Keratinocyte (primary cell): ENCODE results near the gene QSOX1. TPM values are rescaled to one million over a fixed set of nuclear protein-coding genes. Genes with fewer than 3 reads are reported as not detected.

Source experiments
- DNase-seq: peaks from one replicate; pipeline ENCODE4 v3.0.0-alpha.2; 2011; ENCODE audit warnings: low read depth, missing footprints, low spot score
- FAIRE-seq: peaks from 2 replicates; lab custom pipeline; 2011; peaks lifted over from hg19 to GRCh38; lab: Jason Lieb, UNC
- H2AFZ ChIP-seq: 2 replicates; pipeline ENCODE4 v1.6.0; 2012; ENCODE audit warnings: low read length, control low read depth, inconsistent platforms; ENCODE audit not compliant: control insufficient read depth
- H3K27ac ChIP-seq: 2 replicates; pipeline ENCODE4 v1.5.1; 2011; ENCODE audit warnings: low read length; ENCODE audit not compliant: control insufficient read depth, insufficient read depth
- H3K27me3 ChIP-seq: 3 replicates; pipeline ENCODE4 v1.6.0; 2011; ENCODE audit warnings: low read length; ENCODE audit not compliant: control insufficient read depth, insufficient read depth; ENCODE audit errors: extremely low read depth
- H3K36me3 ChIP-seq, 2 experiments: 2 replicates in 1 of 2; 3 replicates in 1 of 2; pipeline ENCODE4 v1.5.1; 2011; ENCODE audit warnings: low read length in 2 of 2, mild to moderate bottlenecking in 1 of 2; ENCODE audit not compliant: control insufficient read depth in 2 of 2, insufficient read depth in 2 of 2; ENCODE audit errors: extremely low read depth in 1 of 2
- H3K4me1 ChIP-seq: 3 replicates; pipeline ENCODE4 v1.5.1; 2011; ENCODE audit warnings: low read length; ENCODE audit not compliant: control insufficient read depth, insufficient read depth; ENCODE audit errors: extremely low read depth
- H3K4me2 ChIP-seq: 3 replicates; pipeline ENCODE4 v1.6.0; 2011; ENCODE audit warnings: low read depth, low read length; ENCODE audit not compliant: control insufficient read depth, insufficient read depth; ENCODE audit errors: extremely low read depth
- H3K4me3 ChIP-seq, 3 experiments: fragments of 200-600 bp in 1 of 3; sonication (generic) in 1 of 3; 2 replicates in 2 of 3; 3 replicates in 1 of 3; pipeline ENCODE4 v1.5.1; 2011 to 2016; ENCODE audit warnings: low read length in 3 of 3, mild to moderate bottlenecking in 3 of 3, control low read depth in 2 of 3, inconsistent platforms in 1 of 3, low read depth in 1 of 3, mixed read lengths in 1 of 3, mixed run types in 1 of 3, moderate library complexity in 1 of 3; ENCODE audit not compliant: control insufficient read depth in 2 of 3, insufficient read depth in 2 of 3; ENCODE audit errors: extremely low read depth in 1 of 3
- H3K79me2 ChIP-seq: 2 replicates; pipeline ENCODE4 v1.6.0; 2012; ENCODE audit warnings: low read length; ENCODE audit not compliant: control insufficient read depth, insufficient read depth
- H3K9ac ChIP-seq: 3 replicates; pipeline ENCODE4 v1.6.0; 2011; ENCODE audit warnings: low read length; ENCODE audit not compliant: control insufficient read depth, insufficient read depth; ENCODE audit errors: extremely low read depth
- H3K9me1 ChIP-seq: 3 replicates; pipeline ENCODE4 v1.6.0; 2011; ENCODE audit warnings: low read length; ENCODE audit not compliant: control insufficient read depth, insufficient read depth; ENCODE audit errors: extremely low read depth
- H3K9me3 ChIP-seq: 2 replicates; pipeline ENCODE4 v1.5.1; 2012; ENCODE audit warnings: low read depth, low read length; ENCODE audit not compliant: control insufficient read depth
- H4K20me1 ChIP-seq: 3 replicates; pipeline ENCODE4 v1.6.0; 2011; ENCODE audit warnings: low read length; ENCODE audit not compliant: control insufficient read depth, insufficient read depth; ENCODE audit errors: extremely low read depth
- EZH2 ChIP-seq: IDR thresholded peaks from one replicate; pipeline ENCODE4 v1.6.1; 2012; ENCODE audit warnings: inconsistent platforms, mild to moderate bottlenecking, low read length, moderate library complexity
- dilution Hi-C: fragments of 300-500 bp; cut with MboI; formaldehyde crosslinking; loops from one replicate; pipeline ENCODE4 v1.7.0; 2020; ENCODE audit warnings: low sequenced_read_pairs; ENCODE audit not compliant: extremely low pct_ligation_motif_present
- polyA plus RNA-seq, 5 experiments: library from polyadenylated mRNA; depleted of rRNA in 3 of 5; stranded (reverse) in 3 of 5; stranded (forward) in 1 of 5; unstranded in 1 of 5; fragments of >200 nt; gene quantifications; 1 replicate in 1 of 5; 2 replicates in 3 of 5; 3 replicates in 1 of 5; pipeline versions ENCODE4 v1.2.1 to v1.2.3, GENCODE V29; 2011 to 2012; ENCODE audit warnings: missing spikeins in 2 of 5, low read depth in 1 of 5, low replicate concordance in 1 of 5
- TF ChIP-seq, protein P1 (sequence below), 3 experiments: IDR thresholded peaks in 1 of 3; conservative IDR thresholded peaks in 1 of 3; optimal IDR thresholded peaks in 1 of 3; 2 replicates in 2 of 3; 3 replicates in 1 of 3; pipeline versions ENCODE3 to v1.5.1; 2011; ENCODE audit warnings: low read length in 3 of 3, mild to moderate bottlenecking in 3 of 3, moderate library complexity in 2 of 3, control low read depth in 1 of 3, inconsistent platforms in 1 of 3; ENCODE audit not compliant: insufficient read depth in 2 of 3; ENCODE audit errors: extremely low read depth in 1 of 3

The QSOX1 gene
- polyA plus RNA-seq, 1 donor (not counting 4 experiments of a cell fraction or from before 2014, with no cell fraction given) = 57.6 TPM

DNA sequence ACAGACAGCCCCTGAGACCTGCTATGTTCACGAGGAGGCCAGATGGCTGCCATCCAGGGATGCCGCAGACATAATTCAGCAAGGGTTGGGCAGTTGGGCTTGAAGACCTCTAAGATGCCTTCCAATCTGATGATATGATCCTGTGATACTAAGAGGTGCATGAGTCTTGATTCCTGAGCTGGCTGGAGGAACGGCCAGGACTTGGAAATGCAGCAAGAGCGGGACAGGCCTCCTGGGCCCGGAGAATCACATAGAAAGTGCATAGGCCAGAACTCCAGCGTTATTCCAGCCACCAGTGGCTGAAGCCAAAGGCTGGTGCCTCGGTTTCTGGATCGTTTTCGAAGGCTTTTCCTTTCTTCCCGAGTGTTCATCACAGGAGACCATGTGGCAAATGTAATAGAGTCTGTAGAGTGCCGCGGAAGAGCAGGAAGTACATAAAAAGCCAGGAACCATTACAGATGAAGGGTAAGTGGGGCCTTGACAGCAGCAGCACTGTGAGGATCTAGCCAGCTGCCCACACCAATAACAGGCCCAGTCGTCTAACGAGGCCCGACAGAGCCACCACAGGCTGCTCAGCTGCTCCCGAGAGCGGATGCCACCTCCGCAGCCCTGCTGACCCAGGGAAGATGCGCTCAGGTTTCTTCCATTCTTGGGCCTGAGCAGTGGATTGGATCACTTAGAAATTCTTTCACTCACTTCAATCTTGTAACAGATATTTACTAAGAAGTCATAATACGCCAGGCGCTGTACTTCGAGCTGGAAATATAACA lies 61.4 kb downstream of the QSOX1 start:
- Histone ChIP-seq H4K20me1 (no peaks in the 10 kb centered on the region), H3K4me3 (no peak overlapping the region), H3K9me1 (no peaks in the 10 kb centered on the region), H3K4me2 (no peak overlapping the region), H2AFZ (no peak overlapping the region), H3K9ac (no peak overlapping the region), H3K27me3 (no peaks in the 10 kb centered on the region), H3K36me3 (no peaks in the 10 kb centered on the region), H3K4me1 (no peaks in the 10 kb centered on the region), H3K79me2 (no peaks in the 10 kb centered on the region), H3K9me3 (no peaks in the 10 kb centered on the region), H3K27ac (no peak overlapping the region)
- no peak for DNase-seq
- dilution Hi-C loops = no loop called here
- FAIRE-seq = no peak
- TF ChIP-seq, protein P1, sequence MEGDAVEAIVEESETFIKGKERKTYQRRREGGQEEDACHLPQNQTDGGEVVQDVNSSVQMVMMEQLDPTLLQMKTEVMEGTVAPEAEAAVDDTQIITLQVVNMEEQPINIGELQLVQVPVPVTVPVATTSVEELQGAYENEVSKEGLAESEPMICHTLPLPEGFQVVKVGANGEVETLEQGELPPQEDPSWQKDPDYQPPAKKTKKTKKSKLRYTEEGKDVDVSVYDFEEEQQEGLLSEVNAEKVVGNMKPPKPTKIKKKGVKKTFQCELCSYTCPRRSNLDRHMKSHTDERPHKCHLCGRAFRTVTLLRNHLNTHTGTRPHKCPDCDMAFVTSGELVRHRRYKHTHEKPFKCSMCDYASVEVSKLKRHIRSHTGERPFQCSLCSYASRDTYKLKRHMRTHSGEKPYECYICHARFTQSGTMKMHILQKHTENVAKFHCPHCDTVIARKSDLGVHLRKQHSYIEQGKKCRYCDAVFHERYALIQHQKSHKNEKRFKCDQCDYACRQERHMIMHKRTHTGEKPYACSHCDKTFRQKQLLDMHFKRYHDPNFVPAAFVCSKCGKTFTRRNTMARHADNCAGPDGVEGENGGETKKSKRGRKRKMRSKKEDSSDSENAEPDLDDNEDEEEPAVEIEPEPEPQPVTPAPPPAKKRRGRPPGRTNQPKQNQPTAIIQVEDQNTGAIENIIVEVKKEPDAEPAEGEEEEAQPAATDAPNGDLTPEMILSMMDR (optimal IDR thresholded peaks at IDR 0.05 in 1 of 3, IDR thresholded peaks at IDR 0.05 in 1 of 3, conservative IDR thresholded peaks at IDR 0.05 in 1 of 3; ENCODE audit: extremely low read depth in 1 of 3, insufficient read depth in 2 of 3, low read length in 3 of 3) = no peak
- no peak for TF ChIP-seq EZH2

DNA sequence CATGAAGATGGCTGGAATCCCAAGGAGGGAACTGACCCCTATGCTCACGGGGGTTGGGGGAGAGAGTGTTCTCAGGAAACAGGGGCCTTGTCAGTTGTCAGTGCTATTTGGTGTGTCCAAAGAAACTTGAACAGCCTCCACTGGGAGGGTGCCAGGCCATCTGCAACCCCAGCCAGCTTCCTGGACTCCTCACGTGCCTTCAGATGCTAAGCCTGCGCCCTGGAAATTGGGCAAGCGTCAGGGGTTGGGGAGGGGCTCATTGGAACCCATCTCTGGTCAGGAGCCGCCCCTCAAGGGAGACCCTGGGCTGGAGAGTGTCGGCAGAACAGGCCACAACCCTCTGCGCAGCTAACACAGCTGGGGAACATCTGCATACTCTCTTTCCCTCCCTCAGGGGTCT lies 62.3 kb downstream of the QSOX1 start:
- Histone ChIP-seq H3K27ac (no peak overlapping the region), H3K4me3 (no peak overlapping the region), H3K9me3 (no peaks in the 10 kb centered on the region), H3K36me3 (no peaks in the 10 kb centered on the region), H3K9me1 (no peaks in the 10 kb centered on the region), H3K27me3 (no peaks in the 10 kb centered on the region), H3K9ac (no peak overlapping the region), H3K79me2 (no peaks in the 10 kb centered on the region), H3K4me1 (no peaks in the 10 kb centered on the region), H4K20me1 (no peaks in the 10 kb centered on the region), H3K4me2 (no peak overlapping the region), H2AFZ (no peak overlapping the region)
- FAIRE-seq (no peak), DNase-seq (no peak)
- TF ChIP-seq, protein P1 (optimal IDR thresholded peaks at IDR 0.05 in 1 of 3, IDR thresholded peaks at IDR 0.05 in 1 of 3, conservative IDR thresholded peaks at IDR 0.05 in 1 of 3; ENCODE audit: extremely low read depth in 1 of 3, insufficient read depth in 2 of 3, low read length in 3 of 3) = no peak
- TF ChIP-seq EZH2 = no peak
- dilution Hi-C loops = no loop called here
